Mesenchymal stem cell (in vitro differentiated cells and primary cell): ENCODE results near the gene CDHR4.
"Not testable (repeated sequence)": the region's sequence is repeated elsewhere in the genome, so short reads cannot be mapped to it uniquely, and the experiment has no call there.

Source experiments
- DNase-seq: peaks from one replicate; pipeline ENCODE4 v3.0.0-alpha.2; 2013
- H2AFZ ChIP-seq: one replicate; pipeline ENCODE4 v1.6.1; 2013; ENCODE audit warnings: low read depth, mild to moderate bottlenecking, control low read depth, inconsistent platforms, low read length, moderate library complexity
- H2AK5ac ChIP-seq: 2 replicates; pipeline ENCODE4 v1.6.1; 2013; ENCODE audit warnings: low read length, moderate library complexity, mild to moderate bottlenecking, inconsistent platforms; ENCODE audit not compliant: severe bottlenecking
- H2BK120ac ChIP-seq: one replicate; pipeline ENCODE4 v1.6.1; 2013; ENCODE audit warnings: low read depth, mild to moderate bottlenecking, inconsistent platforms, low read length, moderate library complexity
- H2BK12ac ChIP-seq, 2 experiments: one replicate each; pipeline ENCODE4 v1.6.1; 2013; ENCODE audit warnings: inconsistent platforms in 2 of 2, low read length in 2 of 2, mild to moderate bottlenecking in 2 of 2, moderate library complexity in 2 of 2, control low read depth in 1 of 2
- H2BK15ac ChIP-seq: one replicate; pipeline ENCODE4 v1.6.1; 2013; ENCODE audit warnings: mild to moderate bottlenecking, low read depth, inconsistent platforms; ENCODE audit not compliant: poor library complexity, severe bottlenecking
- H2BK5ac ChIP-seq: 2 replicates; pipeline ENCODE4 v1.6.1; 2013; ENCODE audit warnings: low read depth, mild to moderate bottlenecking, low read length, control low read depth, inconsistent platforms; ENCODE audit not compliant: poor library complexity, severe bottlenecking
- H3K14ac ChIP-seq, 2 experiments: one replicate each; pipeline ENCODE4 v1.6.1; 2013; ENCODE audit warnings: inconsistent platforms in 2 of 2, low read length in 2 of 2, control low read depth in 1 of 2, mild to moderate bottlenecking in 1 of 2, moderate library complexity in 1 of 2
- H3K18ac ChIP-seq, 2 experiments: one replicate each; pipeline ENCODE4 v1.6.1; 2013; ENCODE audit warnings: inconsistent platforms in 2 of 2, low read length in 2 of 2, control low read depth in 1 of 2, low read depth in 1 of 2, mild to moderate bottlenecking in 1 of 2
- H3K23ac ChIP-seq, 2 experiments: one replicate each; pipeline ENCODE4 v1.6.1; 2013; ENCODE audit warnings: inconsistent platforms in 2 of 2, low read length in 2 of 2, mild to moderate bottlenecking in 2 of 2, moderate library complexity in 2 of 2, control low read depth in 1 of 2
- H3K27ac ChIP-seq: 2 replicates; pipeline ENCODE4 v1.5.1; 2013; ENCODE audit warnings: mild to moderate bottlenecking, moderate library complexity, low read length, control low read depth, inconsistent platforms; ENCODE audit not compliant: poor library complexity, severe bottlenecking
- H3K27me3 ChIP-seq, 2 experiments: 2 replicates each; pipeline versions ENCODE4 v1.6.1 to v1.7.0; 2013; ENCODE audit warnings: low read length in 2 of 2, mild to moderate bottlenecking in 2 of 2, moderate library complexity in 2 of 2, control low read depth in 1 of 2, inconsistent platforms in 1 of 2; ENCODE audit not compliant: control insufficient read depth in 1 of 2, insufficient read depth in 1 of 2
- H3K36me3 ChIP-seq, 2 experiments: 2 replicates each; pipeline versions ENCODE4 v1.6.1 to v1.7.0; 2013; ENCODE audit warnings: low read length in 2 of 2, control low read depth in 1 of 2, inconsistent platforms in 1 of 2, low read depth in 1 of 2, mild to moderate bottlenecking in 1 of 2; ENCODE audit not compliant: insufficient read depth in 2 of 2, control insufficient read depth in 1 of 2
- H3K4ac ChIP-seq, 2 experiments: one replicate each; pipeline ENCODE4 v1.6.1; 2013; ENCODE audit warnings: inconsistent platforms in 2 of 2, low read length in 2 of 2, mild to moderate bottlenecking in 2 of 2, moderate library complexity in 2 of 2, control low read depth in 1 of 2, low read depth in 1 of 2
- H3K4me1 ChIP-seq: 2 replicates; pipeline ENCODE4 v1.6.1; 2013; ENCODE audit warnings: low read depth, low read length, control low read depth; ENCODE audit not compliant: control insufficient read depth, insufficient read depth
- H3K4me2 ChIP-seq: 2 replicates; pipeline ENCODE4 v1.6.1; 2013; ENCODE audit warnings: low read length, mild to moderate bottlenecking, inconsistent platforms; ENCODE audit not compliant: poor library complexity, severe bottlenecking
- H3K4me3 ChIP-seq, 2 experiments: 2 replicates each; pipeline versions ENCODE4 v1.5.1 to v1.7.0; 2013; ENCODE audit warnings: low read length in 2 of 2, mild to moderate bottlenecking in 2 of 2, control low read depth in 1 of 2, low read depth in 1 of 2; ENCODE audit not compliant: insufficient read depth in 1 of 2
- H3K79me1 ChIP-seq: replicated peaks from 2 replicates; pipeline ENCODE4 v1.6.1; 2013; ENCODE audit warnings: mild to moderate bottlenecking, control low read depth, low read length, inconsistent platforms; ENCODE audit not compliant: poor library complexity, severe bottlenecking
- H3K9ac ChIP-seq: 2 replicates; pipeline ENCODE4 v1.7.0; 2013; ENCODE audit warnings: mild to moderate bottlenecking, low read length, moderate library complexity
- H3K9me3 ChIP-seq: 2 replicates; pipeline ENCODE4 v1.7.0; 2013; ENCODE audit warnings: mild to moderate bottlenecking, low read length; ENCODE audit not compliant: control insufficient read depth
- H4K8ac ChIP-seq: one replicate; pipeline ENCODE4 v1.6.1; 2013; ENCODE audit warnings: inconsistent platforms, mild to moderate bottlenecking, low read length, moderate library complexity
- H4K91ac ChIP-seq: one replicate; pipeline ENCODE4 v1.6.1; 2013; ENCODE audit warnings: mild to moderate bottlenecking, low read length, inconsistent platforms
- WGBS: methylation state at CpG from one replicate; pipeline ENCODE4 v1.1.7; 2013; ENCODE audit warnings: mixed read lengths; 5-methylcytosine and 5-hydroxymethylcytosine counted together

CDHR4 gene

DNA sequence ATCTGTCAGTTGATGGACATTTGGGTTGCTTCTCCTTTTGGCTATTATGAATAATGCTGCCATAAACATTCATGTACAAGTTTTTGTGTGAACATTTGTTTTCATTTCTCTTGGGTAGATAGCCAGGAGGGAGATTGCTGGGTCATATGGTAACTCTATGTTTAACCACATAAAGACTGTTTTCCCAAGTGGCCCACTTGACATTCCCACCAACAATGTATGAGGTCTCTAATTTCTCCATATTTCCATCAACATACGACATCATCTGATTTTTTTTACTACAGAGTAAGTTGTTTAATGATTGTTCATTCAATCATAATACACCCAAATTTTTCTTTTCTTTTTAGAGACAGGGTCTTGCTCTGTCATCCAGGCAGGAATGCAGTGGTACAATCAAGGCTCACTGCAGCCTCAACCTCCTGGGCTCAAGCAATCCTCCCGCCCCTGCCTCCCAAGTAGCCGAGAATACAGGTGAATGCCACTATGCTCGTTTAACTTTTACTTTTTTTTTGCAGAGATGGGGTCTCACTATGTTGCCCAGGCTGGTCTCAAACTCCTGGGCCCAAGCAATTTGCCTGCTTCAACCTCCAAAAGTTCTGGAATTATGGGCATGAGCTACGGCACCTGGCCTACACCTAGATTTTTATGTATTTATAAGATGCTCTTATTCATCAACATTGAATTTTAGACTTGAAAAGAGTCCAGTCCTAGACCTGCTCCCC is 20.2 kb downstream of the CDHR4 start:
- H3K27me3 ChIP-seq: no peaks in the 10 kb centered on the region
- H3K9me3 ChIP-seq: no peaks in the 10 kb centered on the region
- H3K4me1 ChIP-seq: peaks cover 16% of the 10 kb centered on the region
- peaks cover 43 to 47% of the 10 kb centered on the region in 2 experiments for H3K36me3 ChIP-seq
- no peak overlapping the region for H4K8ac ChIP-seq
- H3K4me2 ChIP-seq: no peak overlapping the region
- no peak overlapping the region for H2BK15ac ChIP-seq
- H2BK120ac ChIP-seq: no peak overlapping the region
- H3K23ac ChIP-seq: no peak overlapping the region
- H2BK5ac ChIP-seq: no peak overlapping the region
- WGBS: 90% methylated on average over 3 of the region's 5 CpGs
- H3K14ac ChIP-seq: no peak overlapping the region
- no peak overlapping the region for H2AFZ ChIP-seq
- no peak overlapping the region for H3K4ac ChIP-seq
- H3K18ac ChIP-seq: no peak overlapping the region
- no peak overlapping the region for H3K27ac ChIP-seq
- H4K91ac ChIP-seq: no peak overlapping the region
- H2BK12ac ChIP-seq: no peak overlapping the region
- H3K9ac ChIP-seq: no peak overlapping the region
- DNase-seq: peak; percentile 20
- no peak overlapping the region for H3K4me3 ChIP-seq
- H2AK5ac ChIP-seq: no peak overlapping the region
- peaks cover 4% of the 10 kb centered on the region for H3K79me1 ChIP-seq

DNA sequence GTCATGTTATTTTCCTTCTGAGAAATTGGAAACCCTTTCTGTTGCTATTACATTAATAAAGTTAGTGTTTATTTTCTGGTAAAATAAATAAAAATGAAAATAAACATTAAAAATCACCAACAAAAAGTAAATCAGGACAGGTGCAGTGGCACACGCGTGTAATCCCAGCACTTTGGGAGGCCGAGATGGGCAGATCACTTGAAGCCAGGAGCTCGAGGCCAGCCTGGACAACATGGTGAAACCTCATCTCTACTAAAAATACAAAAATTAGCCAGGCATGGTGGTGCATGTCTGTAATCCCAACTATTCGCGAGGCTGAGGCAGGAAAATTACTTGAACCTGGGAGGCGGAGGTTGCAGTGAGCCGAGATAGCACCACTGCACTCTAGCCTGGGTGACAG is 23.6 kb downstream of the CDHR4 start:
- not testable (repeated sequence) for H4K91ac ChIP-seq, H3K14ac ChIP-seq, H3K27ac ChIP-seq, H2BK120ac ChIP-seq, H3K4me3 ChIP-seq, DNase-seq, H2AK5ac ChIP-seq, H3K27me3 ChIP-seq, H2BK5ac ChIP-seq, H3K9ac ChIP-seq, H3K79me1 ChIP-seq, H3K23ac ChIP-seq, H2AFZ ChIP-seq, H2BK15ac ChIP-seq, H3K18ac ChIP-seq, H2BK12ac ChIP-seq, H3K4ac ChIP-seq, H3K9me3 ChIP-seq, H4K8ac ChIP-seq, H3K4me1 ChIP-seq, H3K4me2 ChIP-seq
- WGBS: 98% methylated on average over 8 of the region's 8 CpGs
- peaks cover 20 to 28% of the 10 kb centered on the region in 2 experiments for H3K36me3 ChIP-seq

DNA sequence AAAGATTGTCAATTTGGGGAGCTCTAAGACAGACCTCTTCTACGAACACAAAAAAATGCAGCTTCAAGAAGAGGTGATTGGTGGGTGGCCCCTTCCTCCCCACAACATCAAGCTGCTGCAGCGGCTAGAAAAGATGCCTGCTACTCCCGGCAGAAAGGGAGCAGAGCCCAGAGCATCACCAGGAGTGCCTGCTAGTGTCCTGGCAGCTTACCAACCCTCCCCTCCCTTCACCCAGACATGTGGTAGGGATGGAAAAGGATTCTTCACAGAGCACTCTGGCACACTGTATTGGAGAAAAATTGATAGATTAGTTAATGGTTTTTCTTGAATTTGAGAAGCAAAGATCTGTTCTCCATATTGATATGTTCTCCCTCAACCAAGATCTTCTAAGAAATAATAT is 24.1 kb downstream of the CDHR4 start:
- H3K4ac ChIP-seq: no peak overlapping the region
- no peak overlapping the region for H2AFZ ChIP-seq
- H3K36me3 ChIP-seq: peaks cover 20 to 27% of the 10 kb centered on the region in 2 experiments
- H2AK5ac ChIP-seq: no peak overlapping the region
- H3K23ac ChIP-seq: no peak overlapping the region
- no peaks in the 10 kb centered on the region for H3K27me3 ChIP-seq
- H3K14ac ChIP-seq: no peak overlapping the region
- no peak overlapping the region for H3K9ac ChIP-seq
- H2BK5ac ChIP-seq: no peak overlapping the region
- H2BK15ac ChIP-seq: no peak overlapping the region
- no peak overlapping the region for H3K4me2 ChIP-seq
- H3K4me1 ChIP-seq: peaks cover 10% of the 10 kb centered on the region
- H4K8ac ChIP-seq: no peak overlapping the region
- no peak overlapping the region for H3K27ac ChIP-seq
- H2BK120ac ChIP-seq: no peak overlapping the region
- H3K79me1 ChIP-seq: peaks cover 6% of the 10 kb centered on the region
- WGBS: 90% methylated on average over 2 of the region's 3 CpGs
- H4K91ac ChIP-seq: no peak overlapping the region
- DNase-seq: no peak
- H3K9me3 ChIP-seq: no peaks in the 10 kb centered on the region
- no peak overlapping the region for H3K18ac ChIP-seq
- no peak overlapping the region for H3K4me3 ChIP-seq
- no peak overlapping the region for H2BK12ac ChIP-seq

DNA sequence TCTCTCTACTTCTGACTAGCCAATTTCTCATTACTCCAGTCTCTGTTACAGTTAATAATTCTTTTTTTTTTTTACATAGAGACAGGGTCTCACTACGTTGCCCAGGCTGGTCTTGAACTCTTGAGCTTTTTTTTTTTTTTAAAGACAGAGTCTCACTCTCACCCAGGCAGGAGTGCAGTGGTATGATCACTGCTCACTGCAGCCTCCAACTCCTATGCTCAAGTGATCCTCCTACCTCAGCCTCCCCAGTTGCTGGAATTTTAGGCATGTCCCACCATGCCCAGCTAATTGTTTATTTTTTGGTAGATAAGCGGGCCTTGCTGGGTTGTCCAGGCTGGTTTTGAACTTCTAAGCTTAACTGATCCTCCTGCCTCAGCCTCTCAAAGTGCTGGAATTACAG is 27.0 kb downstream of the CDHR4 start:
- H3K4me2 ChIP-seq: no peak overlapping the region
- H2BK120ac ChIP-seq: no peak overlapping the region
- H2AFZ ChIP-seq: no peak overlapping the region
- peaks cover 6% of the 10 kb centered on the region for H3K79me1 ChIP-seq
- H2BK5ac ChIP-seq: no peak overlapping the region
- no peak overlapping the region for H4K91ac ChIP-seq
- WGBS: 90% methylated on average over 2 of the region's 2 CpGs
- H3K18ac ChIP-seq: no peak overlapping the region
- peaks cover 16 to 21% of the 10 kb centered on the region in 2 experiments for H3K36me3 ChIP-seq
- H3K4me1 ChIP-seq: peaks cover 7% of the 10 kb centered on the region
- DNase-seq: no peak
- H2BK15ac ChIP-seq: no peak overlapping the region
- no peak overlapping the region for H3K4ac ChIP-seq
- no peak overlapping the region for H2BK12ac ChIP-seq
- H3K9me3 ChIP-seq: no peaks in the 10 kb centered on the region
- H3K14ac ChIP-seq: no peak overlapping the region
- no peaks in the 10 kb centered on the region for H3K27me3 ChIP-seq
- no peak overlapping the region for H3K4me3 ChIP-seq
- H3K23ac ChIP-seq: no peak overlapping the region
- no peak overlapping the region for H3K9ac ChIP-seq
- no peak overlapping the region for H4K8ac ChIP-seq
- H2AK5ac ChIP-seq: no peak overlapping the region
- H3K27ac ChIP-seq: no peak overlapping the region
